Upper lobe of left lung (tissue), 4 donors: ENCODE results near the gene C17orf50.

Experiments
- EP300 ChIP-seq, 4 donors: sonication (generic); formaldehyde crosslinking; IDR thresholded peaks; one replicate each; pipeline ENCODE4 v1.5.1; 2017; ENCODE audit warnings: antibody characterized with exemption in 4 of 4, control low read depth in 2 of 4
- POLR2A ChIP-seq, 4 donors: fragments of 450-650 bp; IDR thresholded peaks; one replicate each; pipeline ENCODE4 v1.5.1; 2016 to 2017; ENCODE audit warnings: antibody characterized with exemption in 4 of 4, mild to moderate bottlenecking in 2 of 4
- TF ChIP-seq, protein P1 (sequence below), 6 experiments: fragments of 450-650 bp in 4 of 6; fragments of 200-600 bp in 2 of 6; sonication (generic) in 2 of 6; IDR thresholded peaks; one replicate each; pipeline ENCODE4 v1.5.1; 2016 to 2019; ENCODE audit warnings: antibody characterized with exemption in 6 of 6

DNA sequence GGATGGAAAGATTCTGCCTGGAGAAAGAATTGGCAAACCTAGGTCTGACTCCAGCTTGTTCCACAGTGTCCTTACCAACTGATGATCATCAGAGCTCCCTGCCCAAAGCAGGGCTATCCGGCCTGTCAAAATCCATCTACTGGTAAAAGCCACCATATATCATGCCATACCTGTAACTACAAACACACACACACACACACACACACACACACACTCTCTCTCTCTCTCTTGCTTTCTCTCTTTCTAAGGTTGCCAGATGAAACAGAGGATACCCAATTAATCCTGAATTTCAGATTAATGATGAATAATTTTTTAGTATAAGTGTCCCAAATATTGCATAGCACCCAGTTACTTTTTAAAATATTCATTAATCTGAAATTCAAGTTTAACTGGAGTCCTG lies 36.3 kb downstream of the C17orf50 start:
- TF ChIP-seq EP300 (IDR thresholded peaks at IDR 0.05) (no peak), POLR2A (IDR thresholded peaks at IDR 0.05) (no peak)
- TF ChIP-seq, protein P1, sequence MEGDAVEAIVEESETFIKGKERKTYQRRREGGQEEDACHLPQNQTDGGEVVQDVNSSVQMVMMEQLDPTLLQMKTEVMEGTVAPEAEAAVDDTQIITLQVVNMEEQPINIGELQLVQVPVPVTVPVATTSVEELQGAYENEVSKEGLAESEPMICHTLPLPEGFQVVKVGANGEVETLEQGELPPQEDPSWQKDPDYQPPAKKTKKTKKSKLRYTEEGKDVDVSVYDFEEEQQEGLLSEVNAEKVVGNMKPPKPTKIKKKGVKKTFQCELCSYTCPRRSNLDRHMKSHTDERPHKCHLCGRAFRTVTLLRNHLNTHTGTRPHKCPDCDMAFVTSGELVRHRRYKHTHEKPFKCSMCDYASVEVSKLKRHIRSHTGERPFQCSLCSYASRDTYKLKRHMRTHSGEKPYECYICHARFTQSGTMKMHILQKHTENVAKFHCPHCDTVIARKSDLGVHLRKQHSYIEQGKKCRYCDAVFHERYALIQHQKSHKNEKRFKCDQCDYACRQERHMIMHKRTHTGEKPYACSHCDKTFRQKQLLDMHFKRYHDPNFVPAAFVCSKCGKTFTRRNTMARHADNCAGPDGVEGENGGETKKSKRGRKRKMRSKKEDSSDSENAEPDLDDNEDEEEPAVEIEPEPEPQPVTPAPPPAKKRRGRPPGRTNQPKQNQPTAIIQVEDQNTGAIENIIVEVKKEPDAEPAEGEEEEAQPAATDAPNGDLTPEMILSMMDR (IDR thresholded peaks at IDR 0.05), result no peak
